Left hindlimb (tissue), 1 donor: ENCODE measurements around the gene ADAM10.
A peak's percentile ranks its signal among the peaks of the same experiment; 100 is the strongest.

Experiments
- DNase-seq: peaks from one replicate; pipeline ENCODE4 v3.0.0-alpha.2; 2018

Gene ADAM10

DNA sequence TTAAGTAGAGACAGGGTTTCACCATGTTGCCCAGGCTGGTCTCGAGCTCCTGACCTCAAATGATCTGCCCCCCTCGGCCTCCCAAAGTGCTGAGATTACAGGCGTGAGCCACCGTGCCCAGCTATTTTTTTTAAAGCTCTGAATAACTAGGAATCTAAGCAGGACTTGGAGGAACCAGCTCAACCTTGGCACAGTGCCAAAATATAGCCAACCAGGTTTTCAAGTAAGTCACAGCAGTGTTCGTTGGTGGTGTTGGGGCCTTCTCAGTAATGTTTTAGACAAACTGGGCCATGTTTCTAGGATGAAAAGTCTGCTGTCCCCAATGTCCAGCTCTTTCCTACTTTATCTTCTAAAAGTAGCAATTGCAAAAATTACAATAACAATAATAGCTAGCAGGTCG lies 6.4 kb upstream of the ADAM10 start:
- no peak for DNase-seq

DNA sequence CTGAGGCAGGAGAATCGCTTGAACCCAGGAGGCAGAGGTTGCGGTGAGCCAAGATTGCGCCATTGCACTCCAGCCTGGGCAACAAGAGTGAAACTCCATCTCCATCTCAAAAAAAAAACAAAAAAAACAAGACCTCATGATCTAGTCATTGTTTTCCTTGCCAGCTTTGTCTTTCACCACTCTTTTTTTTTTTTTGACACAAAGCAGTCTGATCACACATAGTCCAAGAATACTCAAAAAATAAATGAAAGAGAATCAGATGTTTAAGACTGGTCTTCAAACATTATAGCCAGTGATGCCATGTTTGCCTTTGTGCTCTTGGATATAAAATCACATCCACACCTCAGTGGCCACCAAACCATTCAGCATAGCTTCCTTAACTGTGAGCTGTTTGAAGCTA lies 5.8 kb upstream of the ADAM10 start:
- no peak for DNase-seq

DNA sequence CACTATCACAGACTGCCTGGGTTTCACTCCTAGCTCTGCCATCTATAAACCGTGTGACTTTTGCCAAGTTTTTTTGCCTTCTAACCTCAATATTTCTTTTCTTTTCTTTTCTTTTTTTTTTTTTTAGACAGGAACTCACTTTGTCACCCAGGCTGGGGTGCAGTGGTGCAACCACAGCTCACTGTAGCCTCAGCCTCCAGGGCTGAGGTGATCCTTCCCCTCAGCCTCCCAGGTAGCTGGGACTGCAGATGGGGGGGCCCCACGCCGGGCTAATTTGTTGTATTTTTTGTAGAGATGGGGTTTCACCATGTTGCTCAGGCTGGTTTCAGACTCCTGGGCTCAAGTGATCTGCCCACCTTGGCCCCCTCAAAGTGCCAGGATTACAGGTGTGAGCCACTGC lies 3.2 kb upstream of the ADAM10 start:
- DNase-seq = no peak

DNA sequence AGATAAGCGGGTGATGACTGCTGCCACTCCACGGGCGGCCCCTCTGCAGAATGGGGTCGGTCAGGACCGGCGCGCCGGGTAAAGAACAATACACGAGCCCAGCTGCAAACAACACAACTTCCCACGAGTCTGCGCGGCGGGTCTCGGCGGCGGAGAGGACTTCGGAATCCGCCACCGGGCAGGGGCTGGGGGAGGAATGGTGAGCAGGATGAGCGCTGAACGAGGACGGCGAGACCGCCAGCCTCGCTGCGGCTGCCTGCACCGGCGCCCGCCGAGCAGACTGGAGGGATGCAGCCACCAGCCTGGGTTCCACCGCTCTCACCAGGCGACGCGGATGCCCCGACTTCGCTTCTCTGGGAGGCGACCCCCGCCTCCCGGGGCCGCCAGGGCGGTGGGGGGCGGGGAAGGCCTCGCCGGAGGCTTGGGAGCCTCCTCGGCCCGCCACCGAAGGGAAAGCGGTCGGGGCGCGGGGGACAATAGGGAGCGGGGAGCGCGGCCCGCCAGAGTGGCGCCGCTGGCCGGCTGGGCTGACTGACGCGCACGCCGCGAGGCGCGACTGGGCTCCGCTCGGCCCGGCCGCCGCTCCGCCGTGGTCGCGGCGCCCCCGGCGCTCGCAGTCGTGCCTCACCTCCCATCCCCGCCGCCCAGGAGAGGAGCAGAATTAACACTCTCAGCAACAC lies 515 bp downstream of the ADAM10 start:
- DNase-seq = peak; percentile 73

DNA sequence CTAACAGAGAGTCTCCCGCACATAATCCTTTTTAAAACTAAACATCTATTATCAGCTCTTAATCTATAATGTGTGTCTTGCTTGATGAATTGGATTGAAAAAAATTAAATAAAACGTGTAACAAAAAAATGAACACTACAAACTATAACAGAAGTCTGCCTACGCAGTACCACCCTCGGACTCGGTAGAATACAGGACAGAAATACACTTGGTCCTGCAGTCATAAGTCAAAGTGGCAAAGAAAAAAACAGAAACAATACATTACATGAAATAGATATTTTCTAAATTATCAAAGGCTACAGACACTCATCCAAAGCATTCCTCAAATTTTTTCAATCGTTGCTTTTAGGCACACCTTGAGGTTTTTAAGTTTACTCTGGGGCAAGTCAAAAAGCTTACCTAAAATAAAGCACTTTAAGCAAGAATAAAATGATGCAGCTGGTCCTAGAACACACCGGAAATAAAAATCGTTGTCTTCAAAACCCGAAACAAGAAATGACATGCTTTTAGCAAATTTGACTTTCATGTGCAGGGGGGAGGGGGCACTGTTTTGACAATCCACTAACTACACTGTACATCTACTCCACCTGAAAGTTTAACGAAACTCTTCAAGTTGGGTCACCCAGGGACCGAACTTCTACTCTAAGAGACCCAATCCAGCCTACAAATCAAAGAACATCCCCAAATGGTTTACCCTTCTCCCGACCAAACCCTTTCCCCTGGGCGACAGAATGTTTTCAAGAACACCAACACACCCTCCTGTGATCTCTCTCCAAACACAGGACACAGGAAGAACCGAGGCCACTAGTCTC lies 1.3 kb downstream of the ADAM10 start:
- DNase-seq = no peak

DNA sequence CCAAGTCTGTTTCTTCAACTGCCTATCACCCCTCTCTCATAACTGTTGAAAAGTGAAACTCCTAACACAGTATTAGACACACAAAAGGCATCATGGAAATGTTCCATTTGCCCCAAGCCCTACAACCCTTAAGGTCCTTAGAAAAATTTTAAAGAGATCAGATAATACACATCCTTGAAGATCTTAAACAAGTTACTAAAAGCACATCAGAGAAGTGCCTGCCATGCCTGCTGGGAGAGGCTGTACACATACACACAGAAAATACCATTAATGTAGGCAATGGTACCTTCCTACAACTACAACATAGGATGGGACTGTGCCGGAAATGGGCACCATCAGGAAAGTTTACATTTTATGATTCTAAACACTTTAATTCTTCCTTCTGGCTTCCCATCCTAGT lies 3.3 kb downstream of the ADAM10 start:
- DNase-seq = no peak

DNA sequence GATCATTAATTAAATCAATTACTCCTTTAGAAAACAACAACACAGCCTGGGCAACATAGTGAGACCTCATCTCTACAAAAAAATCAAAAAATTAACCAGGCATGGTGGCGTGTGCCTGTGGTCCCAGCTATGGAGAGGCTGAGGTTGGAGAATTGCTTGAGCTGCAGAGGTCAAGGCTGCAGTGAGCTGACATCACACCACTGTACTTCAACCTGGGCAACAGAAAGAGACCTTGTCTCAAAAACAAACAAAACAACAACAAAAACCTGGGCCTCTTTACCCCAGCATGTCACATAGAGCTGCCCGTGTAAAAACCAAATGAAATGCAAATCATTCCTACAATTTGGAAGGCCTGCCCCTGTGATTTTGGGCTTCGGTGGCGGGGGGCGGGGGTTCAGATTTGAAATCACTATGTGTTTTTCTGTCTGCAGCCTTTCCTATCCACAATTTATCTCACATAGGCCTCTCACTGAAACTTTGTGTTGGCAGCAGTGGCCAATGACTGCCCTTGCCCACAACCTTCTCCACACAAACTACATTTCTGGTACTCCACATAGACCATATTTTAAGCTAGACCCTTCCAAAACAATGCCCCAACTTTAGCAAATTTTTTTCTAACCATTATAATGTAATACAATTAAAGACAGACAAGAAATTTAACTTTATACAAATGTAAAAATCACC lies 6.5 kb downstream of the ADAM10 start:
- DNase-seq = no peak

DNA sequence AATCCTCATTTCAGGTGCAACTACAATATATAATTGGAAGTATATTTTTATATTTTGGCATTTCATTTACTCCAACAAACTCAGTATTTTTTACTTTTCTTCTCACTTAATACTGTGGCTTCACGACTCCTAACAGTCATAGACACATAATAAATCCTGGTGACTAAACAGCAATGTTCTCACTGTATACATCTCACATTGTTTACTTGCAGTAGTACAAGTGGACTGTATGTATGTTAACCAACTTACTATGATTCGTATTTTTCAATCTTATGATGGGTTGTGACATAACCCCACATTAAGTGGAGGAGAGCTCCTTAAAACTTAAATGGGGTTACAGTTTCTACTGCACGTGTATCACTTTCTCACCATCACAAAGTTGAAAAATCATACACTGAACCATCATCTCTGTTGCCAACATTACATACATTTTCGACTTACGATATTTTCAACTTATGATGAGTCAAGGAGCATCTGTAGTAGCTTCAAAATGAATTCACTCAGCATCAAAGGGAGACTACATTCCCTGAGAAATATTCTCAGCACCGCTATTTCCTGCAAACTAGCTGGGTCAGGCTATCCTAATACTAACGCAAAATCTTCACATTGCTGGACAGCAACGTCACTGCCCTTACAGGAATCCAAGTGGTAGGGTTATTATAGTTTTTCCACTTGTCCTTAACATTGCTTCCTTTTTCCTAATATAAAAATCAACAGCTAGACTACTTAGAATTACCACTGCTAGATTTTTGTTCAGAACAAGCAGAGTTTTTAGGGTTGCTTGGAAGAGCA lies 7.3 kb downstream of the ADAM10 start:
- no peak for DNase-seq

DNA sequence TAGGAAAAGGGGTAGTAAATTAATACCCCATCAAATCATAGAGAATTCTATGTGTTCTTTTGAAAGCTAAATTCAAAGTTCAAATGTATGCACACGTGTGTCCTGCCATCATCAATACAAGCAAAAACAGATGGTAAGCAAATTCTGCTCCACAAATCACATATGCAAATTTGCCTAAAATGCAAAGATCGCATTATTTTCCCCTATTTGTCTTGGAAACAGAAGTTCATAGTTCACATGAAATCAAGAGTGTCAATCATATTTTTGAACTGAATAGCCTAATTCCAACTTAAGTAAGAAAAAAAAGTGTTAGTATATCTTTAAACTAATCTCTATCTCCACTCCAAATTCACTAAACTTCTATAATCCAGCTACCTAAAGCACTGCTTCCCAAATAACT lies 8.5 kb downstream of the ADAM10 start:
- DNase-seq = no peak

DNA sequence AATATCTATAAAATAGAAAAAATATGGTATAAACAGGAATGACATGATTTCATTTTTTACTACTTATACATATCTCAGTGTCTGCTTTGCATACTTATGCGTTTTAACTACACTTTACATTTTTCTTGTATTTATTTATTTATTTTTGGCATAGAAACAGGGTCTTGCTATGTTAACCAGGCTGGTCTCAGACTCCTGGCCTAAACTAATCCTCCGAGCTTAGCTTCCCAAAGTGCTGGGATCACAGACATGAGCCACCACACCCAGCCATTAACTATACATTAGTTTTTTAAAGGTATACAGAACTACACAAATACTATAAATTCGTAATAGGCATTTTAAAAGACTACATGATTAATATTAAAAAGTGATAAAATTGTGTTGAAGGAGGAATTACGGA lies 9.1 kb downstream of the ADAM10 start:
- DNase-seq = no peak

DNA sequence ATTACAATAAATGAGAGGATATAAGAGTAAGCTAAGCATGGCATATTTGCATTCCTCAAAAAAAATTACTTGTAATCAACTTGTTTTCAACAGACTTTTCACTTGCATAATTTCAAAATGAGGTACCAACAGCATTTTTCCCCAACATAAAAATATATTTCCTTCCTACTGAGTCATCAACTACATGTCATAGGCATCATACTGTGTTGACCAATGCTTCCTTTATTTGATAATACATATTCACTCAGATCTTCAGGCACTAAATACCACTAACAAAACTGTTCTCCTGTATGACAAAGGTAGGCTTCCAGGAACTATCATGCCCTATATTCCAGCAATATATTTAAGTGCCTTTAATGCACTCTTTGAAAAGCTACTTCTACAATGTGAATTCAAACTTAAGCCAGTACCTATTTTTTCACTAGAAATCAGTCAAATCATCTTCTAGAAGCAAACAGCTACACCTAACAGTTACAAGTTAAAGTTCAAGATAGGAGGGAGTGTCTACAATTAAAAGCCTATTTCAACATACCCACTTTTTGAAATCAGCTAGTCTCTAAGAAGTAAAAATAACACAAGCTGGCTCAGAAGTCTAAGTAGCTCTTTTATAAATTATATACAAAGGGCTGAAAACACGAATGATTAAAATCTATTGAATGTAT lies 11.3 kb downstream of the ADAM10 start:
- DNase-seq = no peak

DNA sequence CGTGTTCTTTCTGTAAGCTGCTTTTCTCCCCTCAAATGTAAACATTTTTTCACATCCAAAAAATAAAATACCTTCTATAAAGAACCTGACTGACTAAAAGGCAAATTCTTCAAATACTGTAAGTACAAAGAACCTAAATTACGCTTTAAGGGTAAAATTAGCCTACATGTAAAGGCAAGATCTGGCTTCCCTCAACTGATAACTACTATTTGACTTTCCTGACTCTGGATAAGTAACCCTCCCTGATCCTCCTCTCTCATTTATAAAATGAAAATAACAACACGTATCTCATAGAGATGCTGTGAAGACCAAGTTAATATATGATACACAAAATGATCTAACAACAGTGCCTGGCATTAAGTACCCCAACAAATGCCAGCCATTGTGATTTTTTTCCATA lies 12.2 kb downstream of the ADAM10 start:
- DNase-seq = no peak

DNA sequence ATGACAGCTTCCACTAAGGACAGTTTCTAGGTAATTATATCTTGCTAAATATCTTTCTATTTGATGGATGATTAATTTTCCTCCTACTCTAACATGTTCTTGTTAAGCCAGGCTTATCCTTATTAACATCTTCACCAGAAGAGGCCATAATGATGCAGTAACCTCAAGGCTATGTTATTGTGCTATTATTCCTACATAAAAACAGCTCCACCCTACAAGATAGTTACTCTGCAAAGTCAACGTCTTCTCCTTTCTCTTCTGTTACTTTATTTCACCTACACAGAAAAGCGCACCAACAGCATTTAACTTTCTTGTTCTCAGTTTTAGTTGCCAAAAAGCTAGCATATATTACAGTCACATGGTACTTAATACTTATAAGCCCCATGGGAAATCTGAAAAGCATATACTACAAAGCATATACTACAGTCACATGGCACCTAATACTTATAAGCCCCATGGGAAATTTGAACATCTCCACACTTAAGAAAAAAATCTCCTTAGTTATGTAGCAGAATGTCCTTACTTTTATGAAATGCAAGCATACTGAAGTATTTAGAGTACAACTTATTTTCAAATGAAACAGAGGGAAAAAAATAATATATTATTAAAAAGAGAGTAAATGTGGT lies 13.4 kb downstream of the ADAM10 start:
- DNase-seq = no peak

DNA sequence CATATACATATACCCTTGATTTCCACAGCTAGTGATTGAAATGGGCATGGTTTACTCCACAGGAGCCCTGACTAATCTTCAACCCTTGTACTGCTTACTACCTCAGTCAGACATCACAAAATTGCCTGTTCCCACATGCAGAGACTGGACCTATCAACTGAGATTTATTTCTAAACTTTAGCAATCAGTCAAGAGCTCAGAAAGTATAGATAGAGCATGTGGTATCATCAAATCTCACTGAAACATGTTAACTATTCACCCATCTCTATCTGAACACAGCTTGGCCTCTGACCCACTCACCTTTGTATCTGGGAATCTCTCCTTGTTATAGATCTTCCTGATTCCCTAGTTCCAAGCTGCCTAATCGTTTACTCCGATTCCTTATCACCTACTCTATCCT lies 14.6 kb downstream of the ADAM10 start:
- DNase-seq = no peak

DNA sequence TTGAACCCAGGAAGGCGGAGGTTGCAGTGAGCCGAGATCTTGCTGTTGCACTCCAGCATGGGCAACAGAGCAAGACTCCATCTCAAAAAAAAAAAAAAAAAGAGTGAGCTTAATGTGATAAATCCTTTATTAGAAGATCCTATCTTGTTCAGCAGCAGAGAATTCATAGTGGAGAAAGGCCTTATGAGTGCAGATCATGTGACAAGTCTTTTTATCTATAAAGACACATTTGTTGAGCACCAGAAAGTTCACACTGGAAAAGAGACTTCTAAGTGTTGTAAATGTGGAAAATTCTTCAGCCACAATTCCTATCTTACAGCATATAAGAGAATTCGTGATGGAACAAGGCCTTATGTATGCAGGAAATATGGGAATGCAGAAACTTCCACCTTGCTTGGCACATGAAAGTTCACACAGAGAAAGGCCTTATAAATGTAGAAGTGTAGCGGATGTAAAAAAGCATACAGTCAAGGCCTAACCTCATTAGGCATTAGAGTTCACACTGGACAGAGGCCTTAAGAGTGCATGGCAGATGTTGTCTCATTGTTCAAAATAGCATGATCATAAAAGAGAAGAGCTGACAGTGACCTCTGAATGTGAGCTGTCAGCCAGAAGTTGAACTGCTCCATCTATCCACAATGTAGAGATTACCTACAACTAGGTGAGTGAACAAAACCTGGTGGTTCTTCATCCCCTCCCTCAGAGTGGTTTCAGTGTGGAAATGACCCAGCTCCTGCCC lies 16.7 kb downstream of the ADAM10 start:
- no peak for DNase-seq

DNA sequence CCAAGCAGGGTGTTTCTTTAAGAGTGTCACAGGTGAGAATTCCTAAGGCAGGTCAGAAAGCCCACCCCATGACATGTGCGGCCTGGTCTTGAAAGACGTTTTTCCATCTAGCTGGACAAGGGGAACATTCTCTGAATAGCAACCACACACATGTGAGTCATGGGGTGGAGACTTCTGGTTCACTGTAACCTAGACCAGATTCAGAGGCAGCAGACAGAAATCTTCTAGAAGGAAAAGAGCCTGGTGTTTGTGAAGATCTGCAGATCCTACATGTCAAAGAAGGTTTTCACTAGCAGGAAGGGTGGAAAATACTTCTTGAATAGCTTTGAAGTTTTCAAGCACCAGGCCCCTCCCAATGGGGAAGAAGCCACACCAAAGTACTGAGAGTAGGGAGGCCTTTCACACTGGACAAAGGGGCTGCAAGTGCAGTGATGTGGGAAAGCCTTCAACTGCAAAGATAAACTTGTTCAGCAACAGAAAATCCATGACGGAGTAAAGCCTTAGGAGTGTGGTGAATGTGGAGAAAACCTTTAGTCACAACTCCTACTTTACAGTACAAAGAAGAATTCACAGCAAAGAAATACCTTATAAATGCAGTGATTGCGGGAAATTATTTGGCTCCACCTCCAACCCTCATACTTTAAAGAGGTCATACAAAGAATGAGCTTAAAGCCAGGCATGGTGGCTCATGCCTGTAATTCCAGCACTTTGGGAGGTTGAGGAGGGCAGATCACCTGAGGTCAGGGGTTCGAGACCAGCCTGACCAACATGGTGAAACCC lies 17.6 kb downstream of the ADAM10 start:
- no peak for DNase-seq

DNA sequence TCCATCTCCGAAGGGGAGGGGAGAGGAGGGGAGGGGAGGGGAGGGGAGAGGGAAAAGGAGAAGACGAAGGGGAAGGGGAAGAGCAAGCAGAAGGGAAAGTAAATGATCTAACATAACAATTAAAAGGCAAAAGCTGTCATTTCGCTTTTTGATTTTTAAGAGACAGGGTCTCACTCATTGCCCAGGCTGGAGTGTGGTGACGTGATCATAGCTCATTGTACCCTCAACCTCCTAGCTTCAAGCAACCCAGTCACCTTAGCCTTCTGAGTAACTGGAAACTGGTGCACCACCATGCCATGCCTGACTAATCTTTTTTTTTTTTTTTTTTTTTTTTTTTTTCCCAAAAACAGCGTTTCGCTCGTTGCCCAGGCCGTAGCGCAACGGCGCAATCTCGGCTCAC lies 22.6 kb downstream of the ADAM10 start:
- no peak for DNase-seq

DNA sequence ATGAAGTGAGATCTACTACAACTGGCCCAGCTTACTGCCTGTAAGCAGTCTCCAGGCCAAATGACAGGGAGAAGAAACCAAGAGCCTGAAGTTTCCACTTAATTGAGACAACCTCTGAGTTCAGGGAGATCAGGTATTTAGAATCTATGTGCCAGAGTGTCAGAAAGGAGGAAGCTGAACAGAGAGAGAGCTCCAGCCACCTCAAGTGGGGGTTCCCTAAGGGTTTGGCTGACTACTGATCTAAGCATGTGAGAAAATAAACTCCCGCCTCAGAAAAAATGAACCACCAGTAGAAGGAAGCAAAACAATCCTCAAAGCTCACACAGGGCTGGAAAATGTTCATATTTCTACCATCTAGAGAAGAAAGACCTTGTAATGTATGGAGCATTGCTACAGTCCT lies 25.0 kb downstream of the ADAM10 start:
- DNase-seq = no peak

DNA sequence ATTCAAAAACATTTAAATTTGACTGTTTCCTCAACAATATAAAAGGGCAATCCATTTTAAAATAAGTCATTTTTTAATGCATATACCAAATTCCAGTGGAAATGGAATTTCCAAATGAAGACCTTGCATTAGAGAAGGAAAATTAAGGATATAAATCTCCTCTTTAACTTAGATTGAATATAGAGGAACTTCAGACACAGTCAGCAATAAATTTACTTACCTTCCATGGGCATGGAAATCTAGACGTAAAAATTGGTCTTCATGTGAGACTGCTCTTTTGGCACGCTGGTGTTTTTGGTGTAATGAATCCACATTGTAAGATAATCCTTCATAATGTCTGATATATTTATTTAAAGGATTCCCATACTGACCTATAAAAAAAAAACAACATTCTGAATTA lies 32.1 kb downstream of the ADAM10 start:
- no peak for DNase-seq

DNA sequence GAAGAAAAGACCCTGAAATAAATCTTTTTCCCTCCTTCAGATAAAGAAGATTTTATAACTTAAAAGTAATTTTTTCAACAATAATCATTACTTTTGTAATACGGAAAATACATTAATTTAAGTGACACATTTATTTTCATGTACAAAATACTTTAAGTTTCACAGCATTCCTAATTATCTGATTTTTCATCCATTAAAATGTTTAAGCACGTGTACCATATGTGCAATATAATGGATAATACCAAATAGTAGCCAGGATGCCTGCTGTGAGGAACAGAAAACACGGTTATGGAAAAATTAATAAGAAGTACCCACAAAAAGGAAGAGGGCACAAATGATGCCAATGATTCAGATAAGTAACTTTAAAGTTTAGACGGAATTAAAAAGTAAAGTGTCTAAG lies 33.5 kb downstream of the ADAM10 start:
- no peak for DNase-seq
